ENCODE measurements around the gene STK32C.

GRCh38 chr10:132209978-132210530, 97.7 kb downstream of the STK32C start:
- no peak for TF ChIP-seq CTCF (IDR thresholded peaks at IDR 0.05)
- TF ChIP-seq EZH2 (IDR thresholded peaks at IDR 0.05): no peak
- TF ChIP-seq EZH2phosphoT487 (IDR thresholded peaks at IDR 0.05): no peak

All from neural progenitor cell (in vitro differentiated cells).